Psoas muscle (tissue), 8 donors: ENCODE results near the gene DUSP16. TPM values are rescaled to one million over a fixed set of nuclear protein-coding genes. Genes with fewer than 3 reads are reported as not detected.
"Not testable (repeated sequence)": the region's sequence is repeated elsewhere in the genome, so short reads cannot be mapped to it uniquely, and the experiment has no call there.

Experiments
- ATAC-seq, 4 donors: fragments of 200-7000 bp; cut with Tn5 transposase; one replicate each; pipeline ENCODE4 v1.9.1; 2020; ENCODE audit warnings: moderate library complexity in 3 of 4, mild to moderate bottlenecking in 2 of 4
- DNase-seq, 2 donors: peaks; one replicate each; pipeline ENCODE4 v3.0.0-alpha.2; 2020
- H3K27ac ChIP-seq: fragments of 200-600 bp; one replicate; pipeline ENCODE4 v1.8.0; 2022
- H3K27me3 ChIP-seq, 3 donors: fragments of 200-600 bp in 1 of 3; one replicate each; pipeline versions ENCODE4 v1.6.1 to v1.8.0; 2013 to 2022; ENCODE audit warnings: low read length in 2 of 3, mild to moderate bottlenecking in 2 of 3, moderate library complexity in 1 of 3; ENCODE audit not compliant: insufficient read depth in 3 of 3
- H3K36me3 ChIP-seq, 2 donors: fragments of 200-600 bp in 1 of 2; one replicate each; pipeline versions ENCODE4 v1.6.1 to v1.8.0; 2013 to 2022; ENCODE audit warnings: low read depth in 1 of 2, mild to moderate bottlenecking in 1 of 2, moderate library complexity in 1 of 2; ENCODE audit not compliant: insufficient read depth in 1 of 2
- H3K4me1 ChIP-seq: fragments of 200-600 bp; one replicate; pipeline ENCODE4 v1.8.0; 2022
- H3K4me3 ChIP-seq: fragments of 200-600 bp; one replicate; pipeline ENCODE4 v1.8.0; 2022; ENCODE audit warnings: mild to moderate bottlenecking
- H3K9me3 ChIP-seq: fragments of 200-600 bp; one replicate; pipeline ENCODE4 v1.8.0; 2022
- WGBS, 3 donors: extraction: QIAGEN DNeasy Blood & Tissue Kit; methylation state at CpG; one replicate each; pipeline versions ENCODE4 v1.1.6 to v1.1.7; 2013; 5-methylcytosine and 5-hydroxymethylcytosine counted together
- intact Hi-C, 2 donors: fragments of 100-400 bp; cut with DNase I; formaldehyde crosslinking; loops; one replicate each; pipeline versions ENCODE4 v1.11.0 to v1.14.2; 2022
- polyA plus RNA-seq, 3 donors: library from polyadenylated mRNA; stranded (reverse); fragments of 200-250 nt; gene quantifications; one replicate each; pipeline ENCODE4 v1.2.3, GENCODE V29; 2013
- total RNA-seq, 4 donors: library from RNA; stranded (reverse); fragmentation: NEBNext Ultra II Directional in 2 of 4; extraction: Animal tissue kit (Norgen Biotek cat#: 25700) in 2 of 4; gene quantifications; one replicate each; pipeline versions ENCODE4 v1.2.1 to v1.2.4, GENCODE V29; 2021 to 2023
- TF ChIP-seq, protein P1 (sequence below): fragments of 200-600 bp; IDR thresholded peaks from one replicate; pipeline ENCODE4 v1.8.0; 2022; ENCODE audit warnings: antibody characterized with exemption
- donor health status: healthy with polysubstance abuse.
- donor health status: DM: no; HTN: no; CAD: no; lungs with moderate emphysema.
- donor health status: Bipolar disorder and iron deficiency.
- donor health status: healthy.
- donor health status: DM: yes; HTN: yes; CAD: no.
- donor health status: DM: no; HTN: no; CAD: no.
- donor health status: DM: no; HTN: no; CAD: no.
- donor health status: DM: yes; HTN: yes; CAD: no.

DUSP16 gene
- total and polyA plus RNA-seq, 7 donors: 3.3 to 23.8 (median 14.2) TPM

DNA sequence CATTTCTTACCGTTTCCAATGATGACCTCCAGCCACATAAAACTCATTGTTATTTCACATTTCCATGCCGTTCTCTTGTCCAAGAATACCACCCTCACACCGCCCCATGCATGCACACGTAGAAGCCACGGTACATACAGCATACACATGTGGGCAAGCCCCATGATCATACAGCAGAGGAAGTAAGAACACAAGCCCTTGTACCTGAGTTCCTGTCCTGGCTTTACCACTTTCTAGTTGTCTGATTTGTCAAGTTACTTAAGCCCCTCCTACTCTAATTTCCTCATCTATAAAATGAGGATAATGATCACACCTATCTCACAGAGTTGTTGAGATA, 59.9 kb downstream of the DUSP16 start:
- TF ChIP-seq, protein P1, sequence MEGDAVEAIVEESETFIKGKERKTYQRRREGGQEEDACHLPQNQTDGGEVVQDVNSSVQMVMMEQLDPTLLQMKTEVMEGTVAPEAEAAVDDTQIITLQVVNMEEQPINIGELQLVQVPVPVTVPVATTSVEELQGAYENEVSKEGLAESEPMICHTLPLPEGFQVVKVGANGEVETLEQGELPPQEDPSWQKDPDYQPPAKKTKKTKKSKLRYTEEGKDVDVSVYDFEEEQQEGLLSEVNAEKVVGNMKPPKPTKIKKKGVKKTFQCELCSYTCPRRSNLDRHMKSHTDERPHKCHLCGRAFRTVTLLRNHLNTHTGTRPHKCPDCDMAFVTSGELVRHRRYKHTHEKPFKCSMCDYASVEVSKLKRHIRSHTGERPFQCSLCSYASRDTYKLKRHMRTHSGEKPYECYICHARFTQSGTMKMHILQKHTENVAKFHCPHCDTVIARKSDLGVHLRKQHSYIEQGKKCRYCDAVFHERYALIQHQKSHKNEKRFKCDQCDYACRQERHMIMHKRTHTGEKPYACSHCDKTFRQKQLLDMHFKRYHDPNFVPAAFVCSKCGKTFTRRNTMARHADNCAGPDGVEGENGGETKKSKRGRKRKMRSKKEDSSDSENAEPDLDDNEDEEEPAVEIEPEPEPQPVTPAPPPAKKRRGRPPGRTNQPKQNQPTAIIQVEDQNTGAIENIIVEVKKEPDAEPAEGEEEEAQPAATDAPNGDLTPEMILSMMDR: no peak
- Histone ChIP-seq H3K9me3 (no peaks in the 10 kb centered on the region), H3K27me3 (no peaks in the 10 kb centered on the region), H3K4me3 (no peak overlapping the region), H3K4me1 (peaks cover 27% of the 10 kb centered on the region), H3K27ac (no peak overlapping the region), H3K36me3 (peaks cover 0 to 4% of the 10 kb centered on the region in 2 donors)
- WGBS, 3 donors: 90 to 93% (median 91%) methylated on average over 5 of the region's 5 CpGs
- ATAC-seq: no peak
- no peak for DNase-seq
- intact Hi-C loops: no loop called here

DNA sequence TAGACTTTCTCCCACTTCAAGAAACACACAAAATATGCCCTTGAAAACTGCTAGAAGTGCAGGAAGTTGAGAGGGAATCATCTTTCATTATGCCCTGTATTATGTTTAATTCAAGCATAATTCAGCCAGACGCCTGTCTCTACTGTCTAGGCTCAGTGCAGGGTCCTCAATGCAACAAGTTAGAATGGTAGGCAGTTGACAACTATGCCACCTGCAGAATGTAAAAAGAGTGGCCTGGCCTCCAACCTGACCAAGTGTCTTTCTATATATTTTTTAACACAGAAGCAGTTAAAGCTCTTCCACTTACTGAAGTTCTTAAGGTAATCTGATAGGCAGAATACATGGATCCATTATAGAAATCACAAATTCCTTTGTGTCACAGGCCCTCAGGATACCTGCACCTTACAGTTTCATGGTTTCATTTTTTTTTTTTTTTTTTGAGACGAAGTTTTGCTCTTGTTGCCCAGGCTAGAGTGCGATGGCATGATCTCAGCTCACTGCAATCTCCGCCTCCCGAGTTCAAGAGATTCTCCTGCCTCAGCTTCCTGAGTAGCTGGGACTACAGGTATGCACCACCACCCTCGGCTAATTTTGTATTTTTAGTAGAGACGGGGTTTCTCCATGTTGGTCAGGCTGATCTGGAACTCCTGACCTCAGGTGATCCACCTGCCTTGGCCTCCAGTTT, 60.4 kb downstream of the DUSP16 start:
- DNase-seq, H3K36me3 ChIP-seq, intact Hi-C loops, H3K4me3 ChIP-seq, H3K9me3 ChIP-seq, ATAC-seq, H3K27ac ChIP-seq, H3K27me3 ChIP-seq: not testable (repeated sequence)
- 89 to 92% (median 89%) methylated on average over 7 of the region's 7 CpGs for WGBS, 3 donors
- peaks cover 26% of the 10 kb centered on the region for H3K4me1 ChIP-seq

DNA sequence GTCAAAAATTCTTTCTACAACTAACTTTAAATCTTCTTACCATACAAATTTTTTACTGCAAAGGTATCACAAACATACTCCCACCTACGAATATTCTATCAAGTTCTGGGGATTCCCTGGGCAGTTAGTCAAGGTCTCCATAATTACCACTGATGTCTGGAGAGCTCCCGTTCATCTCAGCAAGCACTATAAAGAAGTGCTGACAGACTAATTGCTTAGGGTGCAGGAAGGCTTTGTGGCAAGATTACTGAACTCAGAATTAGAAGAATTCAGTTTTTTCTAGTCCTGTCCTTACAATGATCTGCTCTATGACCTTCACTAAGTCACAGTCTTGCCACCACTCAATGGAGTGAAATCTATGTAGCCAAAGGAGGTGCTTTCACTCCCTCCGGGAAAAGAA, 61.5 kb downstream of the DUSP16 start:
- H3K36me3 ChIP-seq: peaks cover 0 to 10% of the 10 kb centered on the region in 2 donors
- no peaks in the 10 kb centered on the region for H3K27me3 ChIP-seq
- ATAC-seq (no peak), DNase-seq (no peak)
- H3K9me3 ChIP-seq: no peaks in the 10 kb centered on the region
- 61 to 70% (median 64%) methylated on average over 3 of the region's 3 CpGs for WGBS, 3 donors
- H3K4me3 ChIP-seq: no peak overlapping the region
- intact Hi-C loops: no loop called here
- no peak overlapping the region for H3K27ac ChIP-seq
- TF ChIP-seq, protein P1: no peak
- H3K4me1 ChIP-seq: peaks cover 15% of the 10 kb centered on the region

DNA sequence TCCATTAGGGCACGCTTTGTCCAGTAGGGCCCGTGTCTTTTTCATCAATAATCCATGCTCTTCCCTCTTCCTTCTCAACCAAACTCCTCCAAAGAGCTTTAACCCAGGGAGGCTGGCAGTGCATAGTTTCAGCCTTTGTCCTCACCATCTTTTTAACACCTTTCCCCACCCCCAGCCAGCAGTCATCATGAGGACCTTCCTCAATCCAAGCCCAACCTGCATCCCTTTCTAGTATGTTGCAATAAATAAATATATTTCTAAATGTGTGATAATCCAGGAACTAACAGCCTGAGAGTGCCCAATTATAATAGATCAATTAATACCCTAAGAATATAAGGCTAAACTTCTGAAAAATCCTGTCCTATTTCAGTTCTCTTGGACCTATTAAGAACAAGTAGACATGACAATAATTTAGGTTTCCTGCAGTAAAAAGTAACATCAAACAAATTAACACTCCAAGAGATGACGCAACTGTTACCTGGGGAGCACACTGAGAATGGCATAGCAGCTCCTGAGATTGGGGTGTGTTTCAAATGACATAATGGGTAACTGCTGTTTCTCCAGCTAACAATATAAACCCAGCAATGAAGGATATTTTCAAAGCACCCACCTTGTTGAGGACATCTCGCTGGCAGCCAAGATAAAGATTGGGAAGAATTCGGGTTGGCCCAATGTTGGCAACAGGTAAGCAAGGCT, 62.6 kb downstream of the DUSP16 start:
- intact Hi-C loops: no loop called here
- Histone ChIP-seq H3K27me3 (no peaks in the 10 kb centered on the region), H3K4me1 (peaks cover 10% of the 10 kb centered on the region), H3K4me3 (no peak overlapping the region), H3K27ac (no peak overlapping the region), H3K36me3 (peaks cover 0 to 10% of the 10 kb centered on the region in 2 donors), H3K9me3 (no peaks in the 10 kb centered on the region)
- ATAC-seq: no peak
- 90 to 95% (median 90%) methylated on average over 5 of the region's 5 CpGs for WGBS, 3 donors
- TF ChIP-seq, protein P1: no peak
- no peak for DNase-seq

DNA sequence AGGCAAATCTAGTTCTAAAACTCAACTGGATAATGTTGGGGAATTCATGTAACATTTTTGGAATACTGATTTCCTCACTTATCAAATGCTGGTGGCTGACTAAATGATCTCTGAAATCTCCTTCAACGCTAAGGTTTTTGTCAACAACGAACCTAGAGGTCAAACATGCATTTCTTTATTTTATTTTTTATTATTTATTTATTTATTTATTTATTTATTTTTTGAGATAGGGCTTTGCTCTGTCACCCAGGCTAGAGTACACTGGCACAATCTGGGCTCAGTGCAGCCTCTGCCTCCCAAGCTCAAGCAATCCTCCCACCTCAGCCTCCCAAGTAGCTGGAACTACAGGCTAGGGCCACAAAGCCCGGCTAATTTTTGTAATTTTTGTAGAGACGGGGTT, 64.5 kb downstream of the DUSP16 start:
- H3K4me3 ChIP-seq: no peak overlapping the region
- peaks cover 5% of the 10 kb centered on the region for H3K4me1 ChIP-seq
- no peak overlapping the region for H3K27ac ChIP-seq
- intact Hi-C loops: no loop called here
- ATAC-seq (no peak), DNase-seq (no peak)
- H3K9me3 ChIP-seq: no peaks in the 10 kb centered on the region
- 84 to 95% (median 88%) methylated on average over 4 of the region's 4 CpGs for WGBS, 3 donors
- TF ChIP-seq, protein P1: no peak
- no peaks in the 10 kb centered on the region for H3K27me3 ChIP-seq
- peaks cover 0 to 10% of the 10 kb centered on the region in 2 donors for H3K36me3 ChIP-seq
